Keratinocyte (primary cell): ENCODE measurements around the gene RAB11FIP4.

Experiments used
- EZH2 ChIP-seq: IDR thresholded peaks from one replicate; pipeline ENCODE4 v1.6.1; 2012; ENCODE audit warnings: inconsistent platforms, mild to moderate bottlenecking, low read length, moderate library complexity
- TF ChIP-seq, protein P1 (sequence below), 3 experiments: IDR thresholded peaks in 1 of 3; conservative IDR thresholded peaks in 1 of 3; optimal IDR thresholded peaks in 1 of 3; 2 replicates in 2 of 3; 3 replicates in 1 of 3; pipeline versions ENCODE3 to v1.5.1; 2011; ENCODE audit warnings: low read length in 3 of 3, mild to moderate bottlenecking in 3 of 3, moderate library complexity in 2 of 3, control low read depth in 1 of 3, inconsistent platforms in 1 of 3; ENCODE audit not compliant: insufficient read depth in 2 of 3; ENCODE audit errors: extremely low read depth in 1 of 3

DNA sequence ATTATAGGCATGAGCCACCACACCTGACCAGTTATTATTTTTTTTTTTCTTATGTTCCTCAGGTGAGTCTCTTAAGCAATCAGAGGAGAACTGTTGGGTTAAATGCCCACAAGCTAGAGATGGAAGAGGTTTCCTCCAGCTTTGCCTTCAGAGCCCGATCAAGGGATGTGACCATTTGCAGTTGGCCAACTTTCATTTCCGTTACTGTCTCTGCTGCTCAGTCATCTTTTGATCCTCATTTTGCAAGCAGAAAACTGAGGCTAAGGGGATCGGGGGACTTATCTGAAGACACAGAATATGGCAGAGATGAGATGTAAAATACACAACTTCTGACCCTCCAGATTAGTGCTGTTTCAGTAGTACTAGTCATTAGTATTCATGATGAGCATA, 188.8 kb downstream of the RAB11FIP4 start:
- no peak for TF ChIP-seq EZH2
- TF ChIP-seq, protein P1, sequence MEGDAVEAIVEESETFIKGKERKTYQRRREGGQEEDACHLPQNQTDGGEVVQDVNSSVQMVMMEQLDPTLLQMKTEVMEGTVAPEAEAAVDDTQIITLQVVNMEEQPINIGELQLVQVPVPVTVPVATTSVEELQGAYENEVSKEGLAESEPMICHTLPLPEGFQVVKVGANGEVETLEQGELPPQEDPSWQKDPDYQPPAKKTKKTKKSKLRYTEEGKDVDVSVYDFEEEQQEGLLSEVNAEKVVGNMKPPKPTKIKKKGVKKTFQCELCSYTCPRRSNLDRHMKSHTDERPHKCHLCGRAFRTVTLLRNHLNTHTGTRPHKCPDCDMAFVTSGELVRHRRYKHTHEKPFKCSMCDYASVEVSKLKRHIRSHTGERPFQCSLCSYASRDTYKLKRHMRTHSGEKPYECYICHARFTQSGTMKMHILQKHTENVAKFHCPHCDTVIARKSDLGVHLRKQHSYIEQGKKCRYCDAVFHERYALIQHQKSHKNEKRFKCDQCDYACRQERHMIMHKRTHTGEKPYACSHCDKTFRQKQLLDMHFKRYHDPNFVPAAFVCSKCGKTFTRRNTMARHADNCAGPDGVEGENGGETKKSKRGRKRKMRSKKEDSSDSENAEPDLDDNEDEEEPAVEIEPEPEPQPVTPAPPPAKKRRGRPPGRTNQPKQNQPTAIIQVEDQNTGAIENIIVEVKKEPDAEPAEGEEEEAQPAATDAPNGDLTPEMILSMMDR (optimal IDR thresholded peaks at IDR 0.05 in 1 of 3, IDR thresholded peaks at IDR 0.05 in 1 of 3, conservative IDR thresholded peaks at IDR 0.05 in 1 of 3; ENCODE audit: extremely low read depth in 1 of 3, insufficient read depth in 2 of 3, low read length in 3 of 3) = no peak
